ENCODE results near the gene AHRR.

DNA sequence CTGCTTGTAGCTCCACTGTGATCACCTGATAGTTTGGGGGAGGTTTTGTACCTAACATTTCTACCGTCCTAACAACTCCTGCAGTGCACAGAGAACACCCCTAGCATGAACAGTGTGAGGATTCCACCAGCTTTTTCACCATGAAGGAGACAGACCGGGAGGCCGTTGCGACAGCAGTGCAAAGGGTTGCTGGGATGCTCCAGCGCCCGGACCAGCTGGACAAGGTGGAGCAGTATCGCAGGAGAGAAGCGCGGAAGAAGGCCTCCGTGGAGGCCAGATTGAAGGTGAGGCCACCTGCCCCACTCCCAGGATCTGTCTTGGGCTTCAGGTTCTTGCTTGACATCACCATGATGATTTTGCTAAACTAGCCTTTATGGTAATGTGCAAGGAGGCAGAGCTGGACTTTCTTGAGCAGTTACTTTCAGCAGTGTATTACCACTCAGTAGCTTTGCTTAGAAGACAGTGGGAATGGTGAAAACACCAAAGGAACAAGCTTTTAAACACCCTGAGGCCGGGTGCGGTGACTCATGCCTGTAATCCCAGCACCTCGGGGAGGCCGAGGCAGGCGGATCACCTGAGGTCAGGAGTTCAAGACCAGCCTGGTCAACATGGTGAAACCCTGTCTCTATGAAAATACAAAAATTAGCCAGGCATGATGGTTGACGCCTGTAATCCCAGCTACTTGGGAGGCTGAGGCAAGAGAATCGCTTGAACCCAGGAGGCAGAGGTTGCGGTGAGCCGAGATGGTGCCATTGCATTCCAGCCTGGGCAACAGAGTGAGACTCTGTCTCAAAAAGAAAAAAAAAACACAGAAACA lies 124.8 kb downstream of the AHRR start:
- TF ChIP-seq, protein P1, sequence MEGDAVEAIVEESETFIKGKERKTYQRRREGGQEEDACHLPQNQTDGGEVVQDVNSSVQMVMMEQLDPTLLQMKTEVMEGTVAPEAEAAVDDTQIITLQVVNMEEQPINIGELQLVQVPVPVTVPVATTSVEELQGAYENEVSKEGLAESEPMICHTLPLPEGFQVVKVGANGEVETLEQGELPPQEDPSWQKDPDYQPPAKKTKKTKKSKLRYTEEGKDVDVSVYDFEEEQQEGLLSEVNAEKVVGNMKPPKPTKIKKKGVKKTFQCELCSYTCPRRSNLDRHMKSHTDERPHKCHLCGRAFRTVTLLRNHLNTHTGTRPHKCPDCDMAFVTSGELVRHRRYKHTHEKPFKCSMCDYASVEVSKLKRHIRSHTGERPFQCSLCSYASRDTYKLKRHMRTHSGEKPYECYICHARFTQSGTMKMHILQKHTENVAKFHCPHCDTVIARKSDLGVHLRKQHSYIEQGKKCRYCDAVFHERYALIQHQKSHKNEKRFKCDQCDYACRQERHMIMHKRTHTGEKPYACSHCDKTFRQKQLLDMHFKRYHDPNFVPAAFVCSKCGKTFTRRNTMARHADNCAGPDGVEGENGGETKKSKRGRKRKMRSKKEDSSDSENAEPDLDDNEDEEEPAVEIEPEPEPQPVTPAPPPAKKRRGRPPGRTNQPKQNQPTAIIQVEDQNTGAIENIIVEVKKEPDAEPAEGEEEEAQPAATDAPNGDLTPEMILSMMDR (IDR thresholded peaks at IDR 0.05) = no peak
- no peak for TF ChIP-seq POLR2A (IDR thresholded peaks at IDR 0.05)
